ENCODE measurements around the gene TNS4.

DNA sequence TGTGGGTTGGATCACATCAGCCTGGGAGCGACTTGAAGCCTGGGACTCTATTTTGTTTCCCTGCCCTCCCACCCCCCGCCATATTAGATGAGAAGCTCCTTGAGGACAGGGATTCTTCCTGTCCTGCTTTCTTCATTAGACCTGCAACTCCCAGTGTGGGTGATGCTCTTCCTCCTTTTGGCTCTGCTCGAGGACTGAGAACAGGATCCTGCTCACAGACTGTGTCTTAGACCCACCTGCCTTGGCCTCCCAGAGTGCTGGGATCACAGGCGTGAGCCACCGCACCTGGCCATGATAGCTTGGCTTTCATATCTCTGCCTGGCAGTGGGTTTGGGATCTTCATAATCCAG, 21.5 kb upstream of the TNS4 start:
- TF ChIP-seq, protein P1, sequence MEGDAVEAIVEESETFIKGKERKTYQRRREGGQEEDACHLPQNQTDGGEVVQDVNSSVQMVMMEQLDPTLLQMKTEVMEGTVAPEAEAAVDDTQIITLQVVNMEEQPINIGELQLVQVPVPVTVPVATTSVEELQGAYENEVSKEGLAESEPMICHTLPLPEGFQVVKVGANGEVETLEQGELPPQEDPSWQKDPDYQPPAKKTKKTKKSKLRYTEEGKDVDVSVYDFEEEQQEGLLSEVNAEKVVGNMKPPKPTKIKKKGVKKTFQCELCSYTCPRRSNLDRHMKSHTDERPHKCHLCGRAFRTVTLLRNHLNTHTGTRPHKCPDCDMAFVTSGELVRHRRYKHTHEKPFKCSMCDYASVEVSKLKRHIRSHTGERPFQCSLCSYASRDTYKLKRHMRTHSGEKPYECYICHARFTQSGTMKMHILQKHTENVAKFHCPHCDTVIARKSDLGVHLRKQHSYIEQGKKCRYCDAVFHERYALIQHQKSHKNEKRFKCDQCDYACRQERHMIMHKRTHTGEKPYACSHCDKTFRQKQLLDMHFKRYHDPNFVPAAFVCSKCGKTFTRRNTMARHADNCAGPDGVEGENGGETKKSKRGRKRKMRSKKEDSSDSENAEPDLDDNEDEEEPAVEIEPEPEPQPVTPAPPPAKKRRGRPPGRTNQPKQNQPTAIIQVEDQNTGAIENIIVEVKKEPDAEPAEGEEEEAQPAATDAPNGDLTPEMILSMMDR (conservative IDR thresholded peaks at IDR 0.05) = no peak
- no peak for TF ChIP-seq ZFX (IDR thresholded peaks at IDR 0.05)
